Measurements from ENCODE around the gene SHH.

DNA sequence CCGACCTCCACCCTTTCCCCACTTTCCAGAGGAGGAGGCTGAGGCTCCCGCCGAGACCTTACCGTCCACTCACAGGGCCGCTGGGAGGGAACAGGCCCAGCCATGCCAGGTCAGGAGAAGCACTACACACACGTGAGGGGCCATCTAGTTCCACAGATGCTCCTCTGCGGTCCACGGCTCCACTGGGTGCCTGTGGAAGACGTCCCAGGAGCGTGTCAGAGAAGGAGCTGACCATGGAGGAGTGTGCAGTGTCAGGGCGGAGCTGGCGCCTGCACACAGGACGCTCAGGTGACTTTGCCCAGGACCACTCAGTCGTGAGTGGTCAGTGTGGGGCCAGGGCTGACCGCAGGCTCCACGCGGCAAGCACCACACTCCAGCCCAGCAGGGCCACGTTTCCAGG is 8.0 kb upstream of the SHH start:
- TF ChIP-seq, protein P1, sequence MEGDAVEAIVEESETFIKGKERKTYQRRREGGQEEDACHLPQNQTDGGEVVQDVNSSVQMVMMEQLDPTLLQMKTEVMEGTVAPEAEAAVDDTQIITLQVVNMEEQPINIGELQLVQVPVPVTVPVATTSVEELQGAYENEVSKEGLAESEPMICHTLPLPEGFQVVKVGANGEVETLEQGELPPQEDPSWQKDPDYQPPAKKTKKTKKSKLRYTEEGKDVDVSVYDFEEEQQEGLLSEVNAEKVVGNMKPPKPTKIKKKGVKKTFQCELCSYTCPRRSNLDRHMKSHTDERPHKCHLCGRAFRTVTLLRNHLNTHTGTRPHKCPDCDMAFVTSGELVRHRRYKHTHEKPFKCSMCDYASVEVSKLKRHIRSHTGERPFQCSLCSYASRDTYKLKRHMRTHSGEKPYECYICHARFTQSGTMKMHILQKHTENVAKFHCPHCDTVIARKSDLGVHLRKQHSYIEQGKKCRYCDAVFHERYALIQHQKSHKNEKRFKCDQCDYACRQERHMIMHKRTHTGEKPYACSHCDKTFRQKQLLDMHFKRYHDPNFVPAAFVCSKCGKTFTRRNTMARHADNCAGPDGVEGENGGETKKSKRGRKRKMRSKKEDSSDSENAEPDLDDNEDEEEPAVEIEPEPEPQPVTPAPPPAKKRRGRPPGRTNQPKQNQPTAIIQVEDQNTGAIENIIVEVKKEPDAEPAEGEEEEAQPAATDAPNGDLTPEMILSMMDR (IDR thresholded peaks at IDR 0.05): no peak
- no peak for TF ChIP-seq EP300 (IDR thresholded peaks at IDR 0.05)
- no peak for TF ChIP-seq POLR2A (IDR thresholded peaks at IDR 0.05)
